Osteoblast (primary cell): Measurements from ENCODE around the gene RSBN1. TPM values are rescaled to one million over a fixed set of nuclear protein-coding genes. Genes with fewer than 3 reads are reported as not detected.
A peak's percentile ranks its signal among the peaks of the same experiment; 100 is the strongest.

ENCODE experiments used
- DNase-seq: peaks from one replicate; pipeline ENCODE4 v3.0.0; 2011; ENCODE audit warnings: low spot score, mixed read lengths; ENCODE audit not compliant: insufficient read length; ENCODE audit errors: missing footprints
- H2AFZ ChIP-seq: 2 replicates; pipeline ENCODE4 v1.6.0; 2011; ENCODE audit warnings: mild to moderate bottlenecking, low read length
- H3K27ac ChIP-seq: 2 replicates; pipeline ENCODE4 v1.5.1; 2011; ENCODE audit warnings: mild to moderate bottlenecking, low read depth, low read length, moderate library complexity
- H3K27me3 ChIP-seq: 2 replicates; pipeline ENCODE4 v1.6.0; 2012; ENCODE audit warnings: mild to moderate bottlenecking, control low read depth, inconsistent platforms, low read length, moderate library complexity; ENCODE audit not compliant: insufficient read depth
- H3K36me3 ChIP-seq: 2 replicates; pipeline ENCODE4 v1.5.1; 2011; ENCODE audit warnings: mild to moderate bottlenecking, low read length, control low read depth, moderate library complexity; ENCODE audit not compliant: insufficient read depth
- H3K4me1 ChIP-seq: 2 replicates; pipeline ENCODE4 v1.5.1; 2011; ENCODE audit warnings: mild to moderate bottlenecking, low read length, control low read depth, moderate library complexity; ENCODE audit not compliant: insufficient read depth
- H3K4me2 ChIP-seq: 2 replicates; pipeline ENCODE4 v1.6.0; 2011; ENCODE audit warnings: mild to moderate bottlenecking, low read length; ENCODE audit not compliant: insufficient read depth
- H3K4me3 ChIP-seq: fragments of 200-600 bp; sonication (generic); 3 replicates; pipeline ENCODE4 v1.5.1; 2012; ENCODE audit warnings: mild to moderate bottlenecking, low read length, inconsistent platforms; ENCODE audit not compliant: insufficient read depth
- H3K79me2 ChIP-seq: 2 replicates; pipeline ENCODE4 v1.6.0; 2012; ENCODE audit warnings: mild to moderate bottlenecking, low read length, control low read depth, inconsistent platforms; ENCODE audit not compliant: insufficient read depth
- H3K9me3 ChIP-seq: 2 replicates; pipeline ENCODE4 v1.5.1; 2011; ENCODE audit warnings: low read depth, low read length, control low read depth
- H4K20me1 ChIP-seq: 2 replicates; pipeline ENCODE4 v1.6.0; 2012; ENCODE audit warnings: mild to moderate bottlenecking, low read length, control low read depth; ENCODE audit not compliant: insufficient read depth
- total RNA-seq: library from RNA; depleted of rRNA; stranded (reverse); fragments of >200 nt; gene quantifications from 2 replicates; pipeline ENCODE4 v1.2.3, GENCODE V29; 2012
- TF ChIP-seq, protein P1 (sequence below): IDR thresholded peaks from 2 replicates; pipeline ENCODE4 v1.5.1; 2011; ENCODE audit warnings: mild to moderate bottlenecking, low read depth, low read length, moderate library complexity; ENCODE audit errors: extremely low read depth

Gene RSBN1
- total RNA-seq, 1 donor: 14.5 TPM

DNA sequence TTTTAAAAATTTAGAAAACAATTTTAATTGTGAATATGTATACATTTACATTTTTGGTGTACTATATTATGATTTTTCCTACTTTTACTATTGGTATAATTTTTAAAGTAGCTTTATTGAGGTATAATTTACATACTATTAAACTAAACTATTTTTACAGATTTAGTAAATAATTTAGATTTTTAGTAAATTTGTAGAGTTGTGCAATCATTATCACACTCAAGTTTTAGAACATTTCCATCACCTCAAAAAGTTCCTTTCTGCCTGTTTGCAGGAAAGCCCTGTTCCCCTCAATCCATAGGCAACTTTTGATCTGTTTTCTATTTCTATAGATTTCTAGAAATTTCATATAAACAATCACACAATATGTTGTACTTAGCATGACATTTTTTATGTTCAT, 61.2 kb downstream of the RSBN1 start:
- TF ChIP-seq, protein P1, sequence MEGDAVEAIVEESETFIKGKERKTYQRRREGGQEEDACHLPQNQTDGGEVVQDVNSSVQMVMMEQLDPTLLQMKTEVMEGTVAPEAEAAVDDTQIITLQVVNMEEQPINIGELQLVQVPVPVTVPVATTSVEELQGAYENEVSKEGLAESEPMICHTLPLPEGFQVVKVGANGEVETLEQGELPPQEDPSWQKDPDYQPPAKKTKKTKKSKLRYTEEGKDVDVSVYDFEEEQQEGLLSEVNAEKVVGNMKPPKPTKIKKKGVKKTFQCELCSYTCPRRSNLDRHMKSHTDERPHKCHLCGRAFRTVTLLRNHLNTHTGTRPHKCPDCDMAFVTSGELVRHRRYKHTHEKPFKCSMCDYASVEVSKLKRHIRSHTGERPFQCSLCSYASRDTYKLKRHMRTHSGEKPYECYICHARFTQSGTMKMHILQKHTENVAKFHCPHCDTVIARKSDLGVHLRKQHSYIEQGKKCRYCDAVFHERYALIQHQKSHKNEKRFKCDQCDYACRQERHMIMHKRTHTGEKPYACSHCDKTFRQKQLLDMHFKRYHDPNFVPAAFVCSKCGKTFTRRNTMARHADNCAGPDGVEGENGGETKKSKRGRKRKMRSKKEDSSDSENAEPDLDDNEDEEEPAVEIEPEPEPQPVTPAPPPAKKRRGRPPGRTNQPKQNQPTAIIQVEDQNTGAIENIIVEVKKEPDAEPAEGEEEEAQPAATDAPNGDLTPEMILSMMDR: no peak
- peaks cover 1% of the 10 kb centered on the region for H4K20me1 ChIP-seq
- H3K79me2 ChIP-seq: peaks cover 28% of the 10 kb centered on the region
- no peak overlapping the region for H3K4me2 ChIP-seq
- H2AFZ ChIP-seq: no peak overlapping the region
- DNase-seq: no peak
- peaks cover 13% of the 10 kb centered on the region for H3K36me3 ChIP-seq
- H3K4me3 ChIP-seq: no peak overlapping the region
- no peaks in the 10 kb centered on the region for H3K27me3 ChIP-seq
- H3K9me3 ChIP-seq: no peaks in the 10 kb centered on the region
- H3K27ac ChIP-seq: no peak overlapping the region
- peaks cover 10% of the 10 kb centered on the region for H3K4me1 ChIP-seq

DNA sequence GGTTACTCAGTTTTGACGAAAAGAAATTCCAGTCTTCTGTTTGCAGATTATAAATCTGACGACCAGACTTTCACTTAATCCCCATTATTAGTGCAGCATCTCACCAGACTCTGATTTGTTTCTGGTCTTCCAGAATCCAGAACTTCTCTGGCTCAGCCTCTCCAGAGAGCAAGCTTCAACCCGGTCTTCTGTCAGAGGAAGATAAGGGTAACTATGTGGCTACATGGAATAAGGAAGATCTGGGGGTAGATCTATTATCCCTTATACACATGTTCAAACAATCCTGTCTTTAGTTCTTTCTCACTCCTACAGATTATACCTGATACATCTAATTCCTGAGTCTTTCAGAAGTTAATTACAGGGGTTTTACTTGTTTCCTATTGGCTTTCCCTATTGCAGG, 62.9 kb downstream of the RSBN1 start:
- Histone ChIP-seq H2AFZ (no peak overlapping the region), H3K4me1 (peaks cover 10% of the 10 kb centered on the region), H3K27me3 (no peaks in the 10 kb centered on the region), H3K9me3 (no peaks in the 10 kb centered on the region), H3K4me2 (no peak overlapping the region), H3K4me3 (no peak overlapping the region), H4K20me1 (peaks cover 4% of the 10 kb centered on the region), H3K27ac (no peak overlapping the region), H3K36me3 (peaks cover 16% of the 10 kb centered on the region), H3K79me2 (peaks cover 25% of the 10 kb centered on the region)
- TF ChIP-seq, protein P1: no peak
- DNase-seq: no peak

DNA sequence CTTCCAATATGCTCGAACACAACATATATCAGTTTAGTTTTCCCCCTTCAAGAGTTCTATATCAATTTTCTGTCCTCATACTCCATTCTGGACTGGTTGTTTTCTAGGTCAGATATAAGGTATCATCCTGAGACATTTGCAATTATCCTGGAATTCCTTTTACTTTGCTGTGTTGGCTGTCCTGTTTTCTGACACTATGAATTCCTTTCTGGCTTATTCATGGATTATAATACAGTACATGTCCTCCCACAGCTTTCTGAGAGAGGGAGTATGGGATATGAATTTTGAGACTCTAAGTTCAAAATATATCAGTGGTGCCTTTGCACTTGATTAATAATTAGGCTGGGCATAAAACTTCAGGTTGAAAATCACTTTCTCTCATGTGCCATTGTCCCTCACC, 64.9 kb downstream of the RSBN1 start:
- peaks cover 10% of the 10 kb centered on the region for H3K4me1 ChIP-seq
- TF ChIP-seq, protein P1: no peak
- peak overlapping the region; percentile 34 for H3K27ac ChIP-seq
- peak; percentile 38 for DNase-seq
- no peaks in the 10 kb centered on the region for H3K9me3 ChIP-seq
- no peaks in the 10 kb centered on the region for H3K27me3 ChIP-seq
- peaks cover 24% of the 10 kb centered on the region for H3K79me2 ChIP-seq
- H3K4me2 ChIP-seq: peak overlapping the region; percentile 44
- peaks cover 4% of the 10 kb centered on the region for H4K20me1 ChIP-seq
- peaks cover 8% of the 10 kb centered on the region for H3K36me3 ChIP-seq
- H3K4me3 ChIP-seq: no peak overlapping the region
- no peak overlapping the region for H2AFZ ChIP-seq

DNA sequence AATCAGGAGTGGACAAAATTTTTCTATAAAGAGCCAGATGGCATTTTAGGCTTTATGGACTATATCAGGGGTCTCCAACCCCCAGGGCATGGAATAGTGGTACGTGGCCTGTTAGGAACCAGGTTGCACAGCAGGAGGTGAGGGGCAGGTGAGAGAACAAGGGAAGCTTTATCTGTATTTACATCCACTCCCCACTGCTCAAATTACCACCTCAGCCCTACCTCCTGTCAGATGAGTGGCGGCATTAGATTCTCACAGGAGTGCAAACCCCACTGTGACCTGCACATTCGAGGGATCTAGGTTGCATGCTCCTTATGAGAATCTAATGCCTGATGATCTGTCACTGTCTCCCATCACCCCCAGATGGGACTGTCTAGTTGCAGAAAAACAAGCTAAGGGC, 66.9 kb downstream of the RSBN1 start:
- H3K4me2 ChIP-seq: no peak overlapping the region
- peaks cover 10% of the 10 kb centered on the region for H3K4me1 ChIP-seq
- peaks cover 8% of the 10 kb centered on the region for H3K36me3 ChIP-seq
- H3K27me3 ChIP-seq: no peaks in the 10 kb centered on the region
- DNase-seq: no peak
- H3K79me2 ChIP-seq: peaks cover 24% of the 10 kb centered on the region
- H3K9me3 ChIP-seq: no peaks in the 10 kb centered on the region
- peaks cover 4% of the 10 kb centered on the region for H4K20me1 ChIP-seq
- no peak overlapping the region for H3K27ac ChIP-seq
- H2AFZ ChIP-seq: no peak overlapping the region
- TF ChIP-seq, protein P1: no peak
- no peak overlapping the region for H3K4me3 ChIP-seq
